Measurements from ENCODE around the gene IKBKE.

IKBKE gene

DNA sequence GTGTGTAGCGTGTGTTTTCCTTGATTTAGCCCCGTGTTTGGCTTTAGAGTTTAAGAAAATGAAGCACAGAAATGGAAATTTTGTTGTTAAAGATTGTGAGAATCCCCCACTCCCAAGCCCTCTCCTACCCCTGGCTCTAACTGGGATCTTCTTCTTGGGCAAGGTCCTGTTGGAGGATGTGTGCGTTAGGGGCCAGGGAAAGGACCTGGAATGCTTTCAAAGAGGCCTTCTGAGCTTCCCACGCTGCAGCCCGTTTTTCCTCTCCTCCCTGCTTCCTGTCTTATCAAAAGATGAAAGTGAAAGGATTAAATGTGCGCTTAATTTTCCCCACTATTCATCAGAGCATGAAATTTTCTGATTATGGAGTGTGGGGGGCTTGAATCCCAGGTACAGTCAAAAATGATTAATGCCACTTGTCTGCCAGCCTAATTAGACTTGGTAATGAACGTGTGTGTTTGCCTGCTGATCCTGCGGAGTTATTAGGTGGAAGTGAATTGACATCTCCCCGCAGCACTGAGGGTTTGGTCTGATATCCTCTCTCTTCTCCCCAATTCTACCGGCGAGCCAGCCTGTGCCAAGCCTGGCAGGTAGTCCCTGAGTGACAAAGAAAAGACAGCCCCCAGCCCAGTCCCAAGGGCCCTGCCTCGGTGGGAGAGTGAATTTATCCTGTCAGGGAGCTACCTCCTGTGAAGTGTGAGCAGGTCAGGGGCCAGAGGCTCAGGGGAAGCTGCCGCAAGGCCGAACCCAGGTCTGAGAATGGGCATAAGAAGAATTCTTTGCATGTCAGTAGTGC is 42.0 kb downstream of the IKBKE start:
- TF ChIP-seq, protein P1, sequence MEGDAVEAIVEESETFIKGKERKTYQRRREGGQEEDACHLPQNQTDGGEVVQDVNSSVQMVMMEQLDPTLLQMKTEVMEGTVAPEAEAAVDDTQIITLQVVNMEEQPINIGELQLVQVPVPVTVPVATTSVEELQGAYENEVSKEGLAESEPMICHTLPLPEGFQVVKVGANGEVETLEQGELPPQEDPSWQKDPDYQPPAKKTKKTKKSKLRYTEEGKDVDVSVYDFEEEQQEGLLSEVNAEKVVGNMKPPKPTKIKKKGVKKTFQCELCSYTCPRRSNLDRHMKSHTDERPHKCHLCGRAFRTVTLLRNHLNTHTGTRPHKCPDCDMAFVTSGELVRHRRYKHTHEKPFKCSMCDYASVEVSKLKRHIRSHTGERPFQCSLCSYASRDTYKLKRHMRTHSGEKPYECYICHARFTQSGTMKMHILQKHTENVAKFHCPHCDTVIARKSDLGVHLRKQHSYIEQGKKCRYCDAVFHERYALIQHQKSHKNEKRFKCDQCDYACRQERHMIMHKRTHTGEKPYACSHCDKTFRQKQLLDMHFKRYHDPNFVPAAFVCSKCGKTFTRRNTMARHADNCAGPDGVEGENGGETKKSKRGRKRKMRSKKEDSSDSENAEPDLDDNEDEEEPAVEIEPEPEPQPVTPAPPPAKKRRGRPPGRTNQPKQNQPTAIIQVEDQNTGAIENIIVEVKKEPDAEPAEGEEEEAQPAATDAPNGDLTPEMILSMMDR (IDR thresholded peaks at IDR 0.05; ENCODE audit: extremely low read depth, missing control alignments): no peak
- DNase-seq (ENCODE audit: low spot score): no peak

- TF ChIP-seq, protein P1 (IDR thresholded peaks at IDR 0.05; ENCODE audit: extremely low read depth, missing control alignments): no peak
Measured at GRCh38 chr1:206512851-206513180, 42.5 kb downstream of the IKBKE start.

GRCh38 chr1:206513312-206514111 is 43.2 kb downstream of the IKBKE start:
- TF ChIP-seq, protein P1 (IDR thresholded peaks at IDR 0.05; ENCODE audit: extremely low read depth, missing control alignments): no peak
- no peak for DNase-seq (ENCODE audit: low spot score)

More at GRCh38 chr1:206512851-206513180, 42.5 kb downstream of the IKBKE start:
- no peak for DNase-seq (ENCODE audit: low spot score)

DNA sequence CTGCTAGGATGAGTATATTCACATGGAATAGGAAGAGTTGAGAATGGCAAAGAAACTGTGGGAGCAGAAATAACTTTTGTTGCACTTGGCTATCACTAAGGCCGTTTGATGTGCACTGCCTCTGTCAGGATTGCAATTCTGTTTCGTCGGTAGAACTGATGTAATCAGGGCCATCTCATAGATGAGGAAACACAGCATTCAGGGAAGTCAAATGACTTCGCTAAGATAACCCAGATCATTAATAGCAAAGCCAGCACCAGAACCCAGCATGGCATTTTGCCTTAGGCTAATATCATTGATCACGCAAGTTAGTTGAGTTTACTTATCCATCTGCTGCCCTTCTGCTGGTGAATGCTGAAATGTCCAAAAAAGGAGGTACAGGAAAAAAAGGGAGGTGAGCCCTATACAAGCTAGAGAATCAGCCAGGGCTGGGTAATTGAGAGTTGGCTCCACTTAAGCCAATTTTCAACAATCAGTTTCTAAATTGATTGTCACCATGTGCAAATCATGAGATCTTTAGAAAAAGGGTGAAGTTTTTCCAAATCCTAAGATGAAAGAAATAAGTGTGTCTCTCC is 44.6 kb downstream of the IKBKE start:
- no peak for DNase-seq (ENCODE audit: low spot score)
- TF ChIP-seq, protein P1 (IDR thresholded peaks at IDR 0.05; ENCODE audit: extremely low read depth, missing control alignments): no peak

DNA sequence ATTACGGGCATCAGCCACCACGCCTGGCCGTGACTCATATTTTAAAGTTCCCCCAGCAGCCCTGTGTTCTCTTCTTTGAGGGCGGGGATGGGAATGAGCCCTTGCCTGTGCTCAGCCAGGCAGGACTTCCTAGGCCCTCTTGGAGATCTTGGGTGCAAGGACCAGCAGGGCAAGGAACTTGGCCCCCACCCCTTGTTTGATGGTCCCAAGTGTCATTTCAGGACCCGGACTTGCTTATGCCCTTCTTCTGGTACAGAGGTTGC is 46.4 kb downstream of the IKBKE start:
- TF ChIP-seq, protein P1 (IDR thresholded peaks at IDR 0.05; ENCODE audit: extremely low read depth, missing control alignments): no peak
- no peak for DNase-seq (ENCODE audit: low spot score)

GRCh38 chr1:206517784-206518183 is 47.5 kb downstream of the IKBKE start:
- TF ChIP-seq, protein P1 (IDR thresholded peaks at IDR 0.05; ENCODE audit: extremely low read depth, missing control alignments): no peak
- no peak for DNase-seq (ENCODE audit: low spot score)

DNA sequence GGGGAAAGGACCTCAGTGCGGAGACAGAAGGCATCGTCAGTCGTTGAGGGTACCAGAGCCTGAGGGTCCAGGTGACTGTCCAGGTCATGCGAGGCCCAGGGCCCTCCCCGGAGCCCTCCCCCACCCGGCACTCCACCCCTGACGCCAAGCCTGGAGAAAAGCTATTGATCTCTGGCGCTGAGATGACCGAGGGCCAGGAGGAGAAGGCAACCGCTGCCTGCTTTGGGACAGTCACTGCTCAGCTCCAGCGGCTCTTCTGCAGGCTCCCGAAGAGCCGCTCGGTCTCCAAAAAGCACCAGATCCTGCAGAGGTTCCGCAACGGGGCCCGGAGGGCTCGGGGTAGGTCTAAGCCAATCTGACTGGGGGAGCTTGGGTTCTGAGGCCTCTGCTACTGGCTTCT is 47.9 kb downstream of the IKBKE start:
- TF ChIP-seq, protein P1 (IDR thresholded peaks at IDR 0.05; ENCODE audit: extremely low read depth, missing control alignments): no peak
- no peak for DNase-seq (ENCODE audit: low spot score)
